GM12891 (cell line): ENCODE results near the gene SLC44A4.
"Not testable (repeated sequence)": the region's sequence is repeated elsewhere in the genome, so short reads cannot be mapped to it uniquely, and the experiment has no call there.

Experiments used
- DNase-seq: peaks from one replicate; pipeline ENCODE4 v3.0.0; 2011; ENCODE audit warnings: low spot score; ENCODE audit not compliant: insufficient read length
- FAIRE-seq: peaks from 2 replicates; lab custom pipeline; 2011; peaks lifted over from hg19 to GRCh38; lab: Jason Lieb, UNC
- PAX5 ChIP-seq: IDR thresholded peaks from 2 replicates; pipeline ENCODE4 v1.6.1; 2011; ENCODE audit warnings: low read length, moderate library complexity, mild to moderate bottlenecking; ENCODE audit not compliant: insufficient read depth, severe bottlenecking
- POLR2A ChIP-seq: IDR thresholded peaks from 2 replicates; pipeline ENCODE4 v1.6.1; 2011; ENCODE audit warnings: low read depth, low read length, control low read depth
- POLR2AphosphoS5 ChIP-seq: IDR thresholded peaks from 2 replicates; pipeline ENCODE4 v1.6.1; 2011; ENCODE audit warnings: low read depth, low read length, control low read depth
- POU2F2 ChIP-seq: IDR thresholded peaks from 2 replicates; pipeline ENCODE4 v1.6.1; 2011; ENCODE audit warnings: low read depth, mild to moderate bottlenecking, control low read depth, low read length, moderate library complexity
- SPI1 ChIP-seq: IDR thresholded peaks from 2 replicates; pipeline ENCODE4 v1.6.1; 2011; ENCODE audit warnings: low read depth, low read length, control low read depth
- TAF1 ChIP-seq: IDR thresholded peaks from 2 replicates; pipeline ENCODE4 v1.6.1; 2011; ENCODE audit warnings: low read depth, low read length, control low read depth

The SLC44A4 gene

GRCh38 chr6:31870385-31870921 lies 8.3 kb downstream of the SLC44A4 start:
- TF ChIP-seq POLR2AphosphoS5, result no peak
- TF ChIP-seq TAF1, result no peak
- no peak for TF ChIP-seq POLR2A
- TF ChIP-seq SPI1, result no peak
- TF ChIP-seq PAX5, result no peak
- FAIRE-seq (no peak), DNase-seq (no peak)

GRCh38 chr6:31869343-31869742 lies 9.5 kb downstream of the SLC44A4 start:
- FAIRE-seq (no peak), DNase-seq (no peak)
- TF ChIP-seq POLR2AphosphoS5, result no peak
- no peak for TF ChIP-seq PAX5
- no peak for TF ChIP-seq TAF1
- no peak for TF ChIP-seq SPI1
- no peak for TF ChIP-seq POLR2A
- TF ChIP-seq POU2F2, result no peak

- FAIRE-seq, DNase-seq: not testable (repeated sequence)
Measured at GRCh38 chr6:31868658-31868971, 10.2 kb downstream of the SLC44A4 start.

- no peak for DNase-seq
- FAIRE-seq, result no peak
- TF ChIP-seq POU2F2 (no peak), POLR2AphosphoS5 (no peak), PAX5 (no peak), POLR2A (no peak), TAF1 (no peak), SPI1 (no peak)
Measured at GRCh38 chr6:31865205-31866118, 13.3 kb downstream of the SLC44A4 start.

GRCh38 chr6:31864818-31865204 lies 14.0 kb downstream of the SLC44A4 start:
- no peak for TF ChIP-seq POU2F2
- no peak for TF ChIP-seq POLR2AphosphoS5
- no peak for TF ChIP-seq PAX5
- TF ChIP-seq TAF1, result no peak
- TF ChIP-seq POLR2A, result no peak
- TF ChIP-seq SPI1, result no peak
- DNase-seq (no peak), FAIRE-seq (no peak)

GRCh38 chr6:31864123-31864562 lies 14.7 kb downstream of the SLC44A4 start:
- not testable (repeated sequence) for DNase-seq, FAIRE-seq

GRCh38 chr6:31862344-31863235 lies 16.2 kb downstream of the SLC44A4 start, which contains the start of gene NEU1:
NEU1 (minus strand) TSS chr6:31862821; CDS start chr6:31862776, 45 bp downstream.
- TF ChIP-seq PAX5 (no peak), POLR2A (peak; percentile 98), SPI1 (no peak), POLR2AphosphoS5 (peak; percentile 98), TAF1 (peak; percentile 94), POU2F2 (peak; percentile 86)
- peak; percentile 98 for DNase-seq
- FAIRE-seq, result peak; percentile 96

GRCh38 chr6:31861919-31862343 lies 16.9 kb downstream of the SLC44A4 start:
- no peak for DNase-seq
- no peak for FAIRE-seq

GRCh38 chr6:31861150-31861549 lies 17.6 kb downstream of the SLC44A4 start:
- DNase-seq, result no peak
- TF ChIP-seq SPI1 (no peak), PAX5 (no peak), POLR2AphosphoS5 (no peak)
- FAIRE-seq, result no peak

More at GRCh38 chr6:31861919-31862343, 16.9 kb downstream of the SLC44A4 start:
- TF ChIP-seq POU2F2 (no peak), POLR2A (no peak), POLR2AphosphoS5 (no peak), SPI1 (no peak), TAF1 (no peak), PAX5 (no peak)

- FAIRE-seq (no peak), DNase-seq (no peak)
- TF ChIP-seq POU2F2 (no peak), POLR2AphosphoS5 (no peak), PAX5 (no peak), SPI1 (no peak), POLR2A (no peak), TAF1 (no peak)
Measured at GRCh38 chr6:31860349-31860748, 18.4 kb downstream of the SLC44A4 start.
